Neural progenitor cell (in vitro differentiated cells): ENCODE results near the gene PAX5. TPM values are rescaled to one million over a fixed set of nuclear protein-coding genes. Genes with fewer than 3 reads are reported as not detected.

Experiments
- DNase-seq: peaks from one replicate; pipeline ENCODE4 v3.0.0-alpha.2; 2016; ENCODE audit warnings: low spot score
- H2AFZ ChIP-seq: fragments of 200-600 bp; sonication (generic); replicated peaks from 2 replicates; pipeline ENCODE4 v1.6.1; 2016; ENCODE audit warnings: antibody characterized with exemption
- H3F3A ChIP-seq: fragments of 200-600 bp; sonication (generic); 2 replicates; pipeline ENCODE4 v1.6.1; 2016; ENCODE audit warnings: antibody characterized with exemption, low read depth
- H3K27ac ChIP-seq: fragments of 200-600 bp; sonication (generic); 2 replicates; pipeline ENCODE4 v1.5.1; 2016; ENCODE audit warnings: mild to moderate bottlenecking
- H3K27me3 ChIP-seq: fragments of 200-600 bp; sonication (generic); 2 replicates; pipeline ENCODE4 v1.6.1; 2016; ENCODE audit warnings: mild to moderate bottlenecking, moderate library complexity
- H3K36me3 ChIP-seq: fragments of 200-600 bp; sonication (generic); 2 replicates; pipeline ENCODE4 v1.5.1; 2016
- H3K4me1 ChIP-seq: fragments of 200-600 bp; sonication (generic); 2 replicates; pipeline ENCODE4 v1.6.1; 2016; ENCODE audit warnings: mixed run types
- H3K4me2 ChIP-seq: fragments of 200-600 bp; sonication (generic); 2 replicates; pipeline ENCODE4 v1.6.1; 2016
- H3K4me3 ChIP-seq: fragments of 200-600 bp; sonication (generic); 2 replicates; pipeline ENCODE4 v1.5.1; 2016
- H3K79me2 ChIP-seq: fragments of 200-600 bp; sonication (generic); 2 replicates; pipeline ENCODE4 v1.6.1; 2016; ENCODE audit warnings: low read depth
- H3K9ac ChIP-seq: fragments of 200-600 bp; sonication (generic); 2 replicates; pipeline ENCODE4 v1.6.1; 2016
- H3K9me3 ChIP-seq: fragments of 200-600 bp; sonication (generic); 2 replicates; pipeline ENCODE4 v1.5.1; 2016; ENCODE audit warnings: low read depth
- H4K20me1 ChIP-seq: fragments of 200-600 bp; sonication (generic); 2 replicates; pipeline ENCODE4 v1.6.1; 2016; ENCODE audit warnings: low read depth
- H3K27ac Mint-ChIP-seq: 3 replicates; pipeline ENCODE4 v1.8.0; 2021; ENCODE audit warnings: mixed read lengths
- H3K27me3 Mint-ChIP-seq: 2 replicates; pipeline ENCODE4 v1.8.0; 2022; ENCODE audit warnings: low read depth, mild to moderate bottlenecking, inconsistent platforms, moderate library complexity, mixed read lengths; ENCODE audit not compliant: insufficient read depth
- H3K36me3 Mint-ChIP-seq: 3 replicates; pipeline ENCODE4 v1.8.0; 2021; ENCODE audit warnings: mixed read lengths
- H3K4me1 Mint-ChIP-seq: 3 replicates; pipeline ENCODE4 v1.8.0; 2021; ENCODE audit warnings: mixed read lengths
- H3K4me3 Mint-ChIP-seq: 3 replicates; pipeline ENCODE4 v1.8.0; 2021; ENCODE audit warnings: mild to moderate bottlenecking, moderate library complexity, mixed read lengths
- H3K9me3 Mint-ChIP-seq: 3 replicates; pipeline ENCODE4 v1.8.0; 2020; ENCODE audit warnings: mixed read lengths
- EZH2 ChIP-seq: fragments of 200-600 bp; sonication (generic); IDR thresholded peaks from 2 replicates; pipeline ENCODE4 v1.6.1; 2017; ENCODE audit warnings: antibody characterized with exemption, mild to moderate bottlenecking, moderate library complexity
- EZH2phosphoT487 ChIP-seq: fragments of 200-600 bp; sonication (generic); IDR thresholded peaks from 2 replicates; pipeline ENCODE4 v1.6.1; 2017; ENCODE audit warnings: antibody characterized with exemption
- total RNA-seq: library from RNA; depleted of rRNA; stranded (reverse); fragments of >200 nt; gene quantifications from 2 replicates; pipeline ENCODE4 v1.2.3, GENCODE V29; 2015; ENCODE audit warnings: low replicate concordance
- TF ChIP-seq, protein P1 (sequence below): fragments of 200-600 bp; sonication (generic); IDR thresholded peaks from 2 replicates; pipeline ENCODE4 v1.5.1; 2017; ENCODE audit warnings: antibody characterized with exemption, mild to moderate bottlenecking

PAX5 gene
- total RNA-seq, 1 donor from 2014 or later: not detected

DNA sequence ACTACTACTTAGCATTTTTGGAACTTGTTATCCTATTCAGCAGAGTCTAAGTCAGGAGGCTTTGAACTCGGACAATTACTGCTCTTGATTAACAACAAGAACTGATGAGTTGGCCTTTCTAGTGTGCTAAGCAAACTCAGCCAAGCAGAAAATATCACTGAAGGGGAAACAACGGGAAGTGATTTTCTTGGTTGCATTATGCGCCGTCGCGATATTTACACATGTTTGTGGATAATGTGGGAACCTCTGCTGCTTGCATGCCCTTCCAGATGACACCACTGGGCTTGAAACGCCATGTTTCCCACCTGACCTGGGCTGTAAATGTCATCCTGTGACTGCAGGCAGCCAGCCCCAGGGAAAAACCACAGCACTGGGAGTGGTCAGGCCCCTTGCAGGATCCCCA is 205.5 kb downstream of the PAX5 start:
- Histone ChIP-seq H4K20me1 (no peaks in the 10 kb centered on the region), H2AFZ (no peak overlapping the region), H3K79me2 (no peaks in the 10 kb centered on the region), H3K4me3 (no peak overlapping the region), H3K27me3 (no peaks in the 10 kb centered on the region), H3K9ac (no peak overlapping the region), H3F3A (peaks cover 4% of the 10 kb centered on the region), H3K4me2 (no peak overlapping the region), H3K9me3 (no peaks in the 10 kb centered on the region), H3K4me1 (peaks cover 2% of the 10 kb centered on the region), H3K27ac (no peak overlapping the region), H3K36me3 (no peaks in the 10 kb centered on the region)
- peaks cover 21% of the 10 kb centered on the region for H3K27me3 Mint-ChIP-seq
- TF ChIP-seq EZH2phosphoT487: no peak
- TF ChIP-seq EZH2: no peak
- peak overlapping the region; percentile 74 for H3K27ac Mint-ChIP-seq
- peaks cover 46% of the 10 kb centered on the region for H3K4me1 Mint-ChIP-seq
- H3K9me3 Mint-ChIP-seq: no peaks in the 10 kb centered on the region
- no peak for DNase-seq
- no peak overlapping the region for H3K4me3 Mint-ChIP-seq
- H3K36me3 Mint-ChIP-seq: no peaks in the 10 kb centered on the region

DNA sequence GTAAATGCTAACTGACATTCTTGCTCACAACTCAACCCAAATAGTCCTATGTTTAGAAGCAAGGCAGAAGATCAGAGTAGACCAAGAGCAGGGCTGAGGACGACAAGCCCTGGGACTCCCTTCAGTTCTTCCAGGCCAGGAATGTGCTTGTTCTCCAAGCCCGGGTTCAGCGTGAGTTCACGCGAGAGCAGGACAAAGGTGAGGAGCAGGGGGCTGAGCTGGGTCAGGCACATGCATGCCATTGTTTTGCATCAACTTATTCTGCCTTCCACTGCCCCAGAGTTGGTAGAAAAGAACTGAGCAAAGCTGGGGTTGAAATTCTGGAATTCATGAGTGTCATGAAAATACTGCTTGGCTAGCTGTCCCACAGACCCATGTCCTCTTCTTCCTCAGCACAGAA is 206.5 kb downstream of the PAX5 start:
- no peak for TF ChIP-seq EZH2phosphoT487
- H3K27ac ChIP-seq: no peak overlapping the region
- H3K9me3 Mint-ChIP-seq: no peaks in the 10 kb centered on the region
- peaks cover 4% of the 10 kb centered on the region for H3F3A ChIP-seq
- H3K4me3 Mint-ChIP-seq: no peak overlapping the region
- no peak overlapping the region for H3K9ac ChIP-seq
- no peaks in the 10 kb centered on the region for H4K20me1 ChIP-seq
- H3K36me3 ChIP-seq: no peaks in the 10 kb centered on the region
- no peaks in the 10 kb centered on the region for H3K27me3 ChIP-seq
- no peak overlapping the region for H2AFZ ChIP-seq
- H3K9me3 ChIP-seq: no peaks in the 10 kb centered on the region
- peak; percentile 47 for DNase-seq
- H3K4me1 ChIP-seq: no peaks in the 10 kb centered on the region
- H3K27ac Mint-ChIP-seq: no peak overlapping the region
- H3K27me3 Mint-ChIP-seq: peaks cover 23% of the 10 kb centered on the region
- no peak overlapping the region for H3K4me3 ChIP-seq
- H3K4me2 ChIP-seq: no peak overlapping the region
- no peaks in the 10 kb centered on the region for H3K36me3 Mint-ChIP-seq
- peaks cover 41% of the 10 kb centered on the region for H3K4me1 Mint-ChIP-seq
- no peaks in the 10 kb centered on the region for H3K79me2 ChIP-seq

DNA sequence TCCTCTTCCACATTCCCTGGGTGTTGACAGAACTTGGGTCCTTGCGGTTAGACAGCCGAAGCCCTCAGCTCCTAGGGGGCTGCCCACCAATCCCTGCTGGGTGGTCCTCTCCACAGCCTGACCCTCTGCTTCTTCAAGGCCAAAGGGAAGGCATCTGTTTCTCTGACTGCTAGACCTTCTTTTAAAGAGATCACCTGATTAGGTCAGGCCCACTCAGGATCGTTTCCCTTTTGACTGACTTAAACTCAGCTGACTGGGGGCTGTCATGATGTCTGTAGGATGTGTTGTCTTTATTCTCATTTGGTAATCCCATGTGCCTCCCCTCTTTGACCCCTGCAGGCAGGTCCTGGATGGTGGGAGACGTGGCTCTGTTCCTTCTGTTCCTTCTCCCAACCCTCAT is 207.5 kb downstream of the PAX5 start:
- DNase-seq: no peak
- Histone ChIP-seq H3K79me2 (no peaks in the 10 kb centered on the region), H4K20me1 (no peaks in the 10 kb centered on the region), H3K9ac (no peak overlapping the region), H3K4me3 (no peak overlapping the region), H3F3A (peaks cover 4% of the 10 kb centered on the region), H3K36me3 (no peaks in the 10 kb centered on the region), H3K27me3 (no peaks in the 10 kb centered on the region), H3K4me1 (no peaks in the 10 kb centered on the region), H3K4me2 (no peak overlapping the region), H2AFZ (no peak overlapping the region), H3K27ac (no peak overlapping the region), H3K9me3 (no peaks in the 10 kb centered on the region)
- no peak overlapping the region for H3K4me3 Mint-ChIP-seq
- peaks cover 31% of the 10 kb centered on the region for H3K4me1 Mint-ChIP-seq
- H3K9me3 Mint-ChIP-seq: no peaks in the 10 kb centered on the region
- no peaks in the 10 kb centered on the region for H3K36me3 Mint-ChIP-seq
- H3K27ac Mint-ChIP-seq: peak overlapping the region; percentile 60
- TF ChIP-seq EZH2 (no peak), EZH2phosphoT487 (no peak)
- TF ChIP-seq, protein P1, sequence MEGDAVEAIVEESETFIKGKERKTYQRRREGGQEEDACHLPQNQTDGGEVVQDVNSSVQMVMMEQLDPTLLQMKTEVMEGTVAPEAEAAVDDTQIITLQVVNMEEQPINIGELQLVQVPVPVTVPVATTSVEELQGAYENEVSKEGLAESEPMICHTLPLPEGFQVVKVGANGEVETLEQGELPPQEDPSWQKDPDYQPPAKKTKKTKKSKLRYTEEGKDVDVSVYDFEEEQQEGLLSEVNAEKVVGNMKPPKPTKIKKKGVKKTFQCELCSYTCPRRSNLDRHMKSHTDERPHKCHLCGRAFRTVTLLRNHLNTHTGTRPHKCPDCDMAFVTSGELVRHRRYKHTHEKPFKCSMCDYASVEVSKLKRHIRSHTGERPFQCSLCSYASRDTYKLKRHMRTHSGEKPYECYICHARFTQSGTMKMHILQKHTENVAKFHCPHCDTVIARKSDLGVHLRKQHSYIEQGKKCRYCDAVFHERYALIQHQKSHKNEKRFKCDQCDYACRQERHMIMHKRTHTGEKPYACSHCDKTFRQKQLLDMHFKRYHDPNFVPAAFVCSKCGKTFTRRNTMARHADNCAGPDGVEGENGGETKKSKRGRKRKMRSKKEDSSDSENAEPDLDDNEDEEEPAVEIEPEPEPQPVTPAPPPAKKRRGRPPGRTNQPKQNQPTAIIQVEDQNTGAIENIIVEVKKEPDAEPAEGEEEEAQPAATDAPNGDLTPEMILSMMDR: no peak
- peaks cover 16% of the 10 kb centered on the region for H3K27me3 Mint-ChIP-seq

DNA sequence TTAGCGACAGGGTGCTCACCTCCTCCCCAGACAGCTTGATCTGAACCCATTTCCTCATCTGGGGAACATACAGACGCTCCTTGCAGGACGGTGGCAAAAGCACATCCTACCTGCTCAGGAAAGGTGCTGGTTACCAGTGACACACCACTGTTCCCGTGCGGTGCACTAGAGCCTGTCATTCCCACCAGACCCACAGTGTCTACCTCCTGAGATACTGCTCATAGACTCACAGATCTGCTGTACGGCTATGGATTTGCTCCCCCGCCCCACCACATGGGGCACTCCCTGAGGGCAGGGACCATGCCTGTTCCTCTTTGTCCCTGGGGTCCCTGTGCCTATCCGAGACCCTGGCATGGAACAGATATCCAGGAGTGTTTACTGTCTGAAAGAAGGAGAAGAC is 208.9 kb downstream of the PAX5 start:
- Mint-ChIP-seq H3K27ac (no peak overlapping the region), H3K27me3 (peaks cover 18% of the 10 kb centered on the region), H3K9me3 (no peaks in the 10 kb centered on the region), H3K4me1 (peaks cover 39% of the 10 kb centered on the region), H3K4me3 (no peak overlapping the region), H3K36me3 (no peaks in the 10 kb centered on the region)
- no peak overlapping the region for H3K4me2 ChIP-seq
- no peaks in the 10 kb centered on the region for H3K79me2 ChIP-seq
- H3K27me3 ChIP-seq: peaks cover 1% of the 10 kb centered on the region
- peaks cover 4% of the 10 kb centered on the region for H3F3A ChIP-seq
- H3K4me3 ChIP-seq: no peak overlapping the region
- no peaks in the 10 kb centered on the region for H3K4me1 ChIP-seq
- H3K27ac ChIP-seq: no peak overlapping the region
- H3K36me3 ChIP-seq: no peaks in the 10 kb centered on the region
- H3K9me3 ChIP-seq: no peaks in the 10 kb centered on the region
- no peaks in the 10 kb centered on the region for H4K20me1 ChIP-seq
- TF ChIP-seq EZH2phosphoT487: no peak
- TF ChIP-seq EZH2: no peak
- TF ChIP-seq, protein P1: no peak
- H3K9ac ChIP-seq: no peak overlapping the region
- H2AFZ ChIP-seq: no peak overlapping the region
- DNase-seq: no peak
